Glutamatergic neuron (in vitro differentiated cells): Measurements from ENCODE around the gene BBS12. TPM values are rescaled to one million over a fixed set of nuclear protein-coding genes. Genes with fewer than 3 reads are reported as not detected.

Experiments used
- DNase-seq: peaks from one replicate; pipeline ENCODE4 v3.0.0; 2022
- H3K27ac Mint-ChIP-seq: one replicate; pipeline ENCODE4 v1.8.0; 2020; ENCODE audit warnings: mild to moderate bottlenecking, mixed read lengths, inconsistent platforms; ENCODE audit not compliant: unreplicated experiment
- H3K27me3 Mint-ChIP-seq: one replicate; pipeline ENCODE4 v1.8.0; 2020; ENCODE audit warnings: mild to moderate bottlenecking, moderate library complexity, mixed read lengths, inconsistent platforms; ENCODE audit not compliant: unreplicated experiment
- H3K36me3 Mint-ChIP-seq: one replicate; pipeline ENCODE4 v1.8.0; 2020; ENCODE audit warnings: mild to moderate bottlenecking, mixed read lengths, inconsistent platforms; ENCODE audit not compliant: unreplicated experiment
- H3K4me1 Mint-ChIP-seq: one replicate; pipeline ENCODE4 v1.8.0; 2020; ENCODE audit warnings: mild to moderate bottlenecking, low read depth, mixed read lengths, inconsistent platforms; ENCODE audit not compliant: unreplicated experiment
- H3K4me3 Mint-ChIP-seq: one replicate; pipeline ENCODE4 v1.8.0; 2020; ENCODE audit warnings: mild to moderate bottlenecking, mixed read lengths, inconsistent platforms; ENCODE audit not compliant: unreplicated experiment
- H3K9me3 Mint-ChIP-seq: one replicate; pipeline ENCODE4 v1.8.0; 2020; ENCODE audit warnings: mild to moderate bottlenecking, moderate library complexity, mixed read lengths, inconsistent platforms; ENCODE audit not compliant: unreplicated experiment
- CTCF ChIP-seq: fragments of 200-600 bp; sonication (generic); IDR thresholded peaks from one replicate; pipeline ENCODE4 v1.5.0; 2021; ENCODE audit not compliant: partially characterized antibody, unreplicated experiment
- total RNA-seq: library from RNA; stranded (reverse); fragmentation: NEBNext Ultra II Directional; extraction: Animal tissue kit (Norgen Biotek cat#: 25700); gene quantifications from one replicate; pipeline ENCODE4 v1.2.1, GENCODE V29; 2021; ENCODE audit not compliant: unreplicated experiment

Gene BBS12
- total RNA-seq, 1 donor from 2014 or later, result 2.8 TPM

- H3K27ac Mint-ChIP-seq, result no peak overlapping the region
- no peaks in the 10 kb centered on the region for H3K27me3 Mint-ChIP-seq
- no peaks in the 10 kb centered on the region for H3K4me1 Mint-ChIP-seq
- no peak for TF ChIP-seq CTCF
- peaks cover 2% of the 10 kb centered on the region for H3K9me3 Mint-ChIP-seq
- H3K36me3 Mint-ChIP-seq, result no peaks in the 10 kb centered on the region
- no peak for DNase-seq
- H3K4me3 Mint-ChIP-seq, result no peak overlapping the region
These were observed 31.7 kb downstream of the BBS12 start for GRCh38 chr4:122764071-122764820.

DNA sequence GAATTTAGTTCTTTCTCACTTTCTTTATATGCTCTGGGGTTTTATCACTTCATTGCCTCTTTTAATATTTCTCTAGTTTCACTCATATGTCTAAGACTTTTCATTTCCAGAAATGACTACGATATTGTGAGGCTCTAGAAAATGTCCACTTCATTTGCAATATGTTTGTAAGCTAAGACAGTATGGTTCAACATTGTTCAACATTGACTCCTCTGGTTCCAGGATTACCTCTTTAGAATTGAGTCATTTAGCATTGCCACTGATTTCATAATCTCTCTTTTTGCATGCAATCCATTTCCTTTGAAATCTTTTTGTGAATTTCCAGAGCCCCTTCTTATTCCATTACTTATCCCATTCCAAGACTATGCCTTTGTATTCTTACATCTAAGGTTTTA, 32.3 kb downstream of the BBS12 start:
- Mint-ChIP-seq H3K27ac (no peak overlapping the region), H3K4me1 (no peaks in the 10 kb centered on the region), H3K4me3 (no peak overlapping the region), H3K36me3 (no peaks in the 10 kb centered on the region), H3K27me3 (no peaks in the 10 kb centered on the region), H3K9me3 (peaks cover 2% of the 10 kb centered on the region)
- no peak for TF ChIP-seq CTCF
- DNase-seq, result no peak

DNA sequence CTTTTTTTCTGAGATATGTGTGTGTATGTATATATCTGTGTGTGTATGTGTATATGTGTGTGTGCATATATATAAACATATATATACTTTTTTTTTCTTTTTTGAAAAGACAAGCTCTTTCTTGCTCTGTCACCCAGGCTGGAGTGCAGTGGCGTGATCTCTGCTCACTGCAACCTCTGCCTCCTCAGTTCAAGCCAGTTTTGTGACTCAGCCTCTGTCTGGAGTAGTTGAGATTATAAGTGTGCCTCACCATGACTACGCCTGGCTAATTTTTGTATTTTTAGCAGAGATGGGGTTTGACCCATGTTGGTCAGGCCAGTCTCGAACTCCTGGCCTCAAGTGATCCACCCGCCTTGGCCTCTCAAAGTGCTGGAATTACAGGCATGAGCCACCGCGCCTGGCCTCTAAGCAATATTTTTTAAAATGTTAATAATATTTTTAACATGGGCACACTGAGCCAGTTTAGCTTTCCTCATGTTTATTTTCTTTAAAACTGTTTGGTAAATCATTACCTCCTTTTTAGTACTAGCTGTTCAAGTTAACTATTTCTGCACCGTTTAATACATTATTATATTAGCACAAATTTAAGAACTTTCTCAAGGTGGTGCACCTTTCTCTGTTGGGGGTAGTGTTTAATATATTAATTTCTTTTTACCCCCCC, 33.3 kb downstream of the BBS12 start:
- no peak overlapping the region for H3K27ac Mint-ChIP-seq
- H3K36me3 Mint-ChIP-seq, result no peaks in the 10 kb centered on the region
- H3K27me3 Mint-ChIP-seq, result no peaks in the 10 kb centered on the region
- DNase-seq, result no peak
- no peak for TF ChIP-seq CTCF
- peaks cover 2% of the 10 kb centered on the region for H3K9me3 Mint-ChIP-seq
- H3K4me3 Mint-ChIP-seq, result no peak overlapping the region
- no peaks in the 10 kb centered on the region for H3K4me1 Mint-ChIP-seq

GRCh38 chr4:122766353-122766705, 33.8 kb downstream of the BBS12 start:
- no peaks in the 10 kb centered on the region for H3K36me3 Mint-ChIP-seq
- no peaks in the 10 kb centered on the region for H3K27me3 Mint-ChIP-seq
- peaks cover 2% of the 10 kb centered on the region for H3K9me3 Mint-ChIP-seq
- no peak for TF ChIP-seq CTCF
- DNase-seq, result no peak
- no peak overlapping the region for H3K27ac Mint-ChIP-seq
- no peak overlapping the region for H3K4me3 Mint-ChIP-seq
- H3K4me1 Mint-ChIP-seq, result no peaks in the 10 kb centered on the region

GRCh38 chr4:122766950-122767349, 34.4 kb downstream of the BBS12 start:
- Mint-ChIP-seq H3K27ac (no peak overlapping the region), H3K27me3 (no peaks in the 10 kb centered on the region), H3K4me3 (no peak overlapping the region), H3K4me1 (no peaks in the 10 kb centered on the region), H3K9me3 (peaks cover 2% of the 10 kb centered on the region), H3K36me3 (no peaks in the 10 kb centered on the region)
- no peak for TF ChIP-seq CTCF
- DNase-seq, result no peak
